Skeletal muscle satellite cell (primary cell): ENCODE measurements around the gene TAF5L.
"Not testable (repeated sequence)": the region's sequence is repeated elsewhere in the genome, so short reads cannot be mapped to it uniquely, and the experiment has no call there.

Experiments
- H3K27me3 ChIP-seq: 2 replicates; pipeline ENCODE4 v1.7.0; 2013; ENCODE audit warnings: low read length; ENCODE audit not compliant: control insufficient read depth, insufficient read depth
- H3K36me3 ChIP-seq: 2 replicates; pipeline ENCODE4 v1.7.0; 2013; ENCODE audit warnings: mild to moderate bottlenecking, control low read depth, low read length; ENCODE audit not compliant: insufficient read depth
- H3K4me1 ChIP-seq: 2 replicates; pipeline ENCODE4 v1.7.0; 2013; ENCODE audit warnings: low read length; ENCODE audit not compliant: control insufficient read depth, insufficient read depth
- H3K4me2 ChIP-seq: 2 replicates; pipeline ENCODE4 v1.7.0; 2013; ENCODE audit warnings: mild to moderate bottlenecking, low read length
- H3K4me3 ChIP-seq: 2 replicates; pipeline ENCODE4 v1.7.0; 2013; ENCODE audit warnings: low read length
- H3K9ac ChIP-seq: 2 replicates; pipeline ENCODE4 v1.7.0; 2013; ENCODE audit warnings: mild to moderate bottlenecking, low read depth, low read length, moderate library complexity
- H3K9me3 ChIP-seq: replicated peaks from 2 replicates; pipeline ENCODE4 v1.7.0; 2013; ENCODE audit warnings: mild to moderate bottlenecking, control low read depth, low read length

TAF5L gene

DNA sequence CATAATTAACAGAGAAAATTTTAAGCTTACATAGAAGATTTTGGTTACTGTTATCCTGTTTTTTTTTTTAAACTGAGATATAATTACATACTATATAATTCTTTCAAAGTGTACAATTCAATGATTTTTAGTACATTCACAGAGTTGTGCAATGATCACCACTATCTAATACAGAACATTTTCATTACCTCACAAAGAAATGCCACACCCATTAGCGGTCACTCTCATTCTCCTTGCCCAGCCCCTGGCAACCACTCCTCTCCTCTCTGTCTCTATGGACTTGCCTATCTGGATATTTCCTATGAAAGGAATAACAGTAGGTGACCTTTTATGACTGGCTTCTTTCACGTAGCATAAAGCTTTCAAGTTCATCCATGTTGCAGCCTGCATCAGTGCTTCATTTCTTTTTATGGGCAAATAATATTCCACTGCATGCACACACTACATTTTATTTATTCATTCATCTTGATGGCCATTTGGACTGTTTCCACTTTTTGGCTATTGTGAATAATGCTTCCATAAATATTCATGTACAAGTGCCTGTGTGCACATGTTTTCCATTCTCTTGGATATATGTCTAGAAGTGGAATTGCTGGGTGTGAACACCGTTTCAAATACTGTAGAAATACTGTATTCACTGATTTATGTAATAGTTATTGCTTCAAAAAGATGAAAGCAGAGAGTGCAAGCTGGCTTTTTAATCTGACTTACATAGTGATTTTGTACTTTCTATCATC lies 26.5 kb downstream of the TAF5L start:
- Histone ChIP-seq H3K4me3 (no peak overlapping the region), H3K36me3 (peaks cover 38% of the 10 kb centered on the region), H3K9ac (no peak overlapping the region), H3K9me3 (no peaks in the 10 kb centered on the region), H3K4me2 (no peak overlapping the region), H3K27me3 (no peaks in the 10 kb centered on the region), H3K4me1 (peaks cover 19% of the 10 kb centered on the region)

- peak overlapping the region; percentile 8 for H3K9ac ChIP-seq
- H3K4me1 ChIP-seq: peaks cover 19% of the 10 kb centered on the region
- peaks cover 39% of the 10 kb centered on the region for H3K36me3 ChIP-seq
- H3K4me3 ChIP-seq: no peak overlapping the region
- H3K9me3 ChIP-seq: no peaks in the 10 kb centered on the region
- no peaks in the 10 kb centered on the region for H3K27me3 ChIP-seq
- H3K4me2 ChIP-seq: peak overlapping the region; percentile 50
Measured at GRCh38 chr1:229597877-229598276, 28.0 kb downstream of the TAF5L start.

- Histone ChIP-seq H3K36me3 (peaks cover 32% of the 10 kb centered on the region), H3K4me2 (peak overlapping the region; percentile 50), H3K4me1 (peaks cover 19% of the 10 kb centered on the region), H3K9me3 (no peaks in the 10 kb centered on the region), H3K4me3 (no peak overlapping the region), H3K9ac (peak overlapping the region; percentile 8), H3K27me3 (no peaks in the 10 kb centered on the region)
Measured at GRCh38 chr1:229596925-229597699, 28.8 kb downstream of the TAF5L start.

- H3K27me3 ChIP-seq, H3K4me2 ChIP-seq, H3K9ac ChIP-seq, H3K9me3 ChIP-seq, H3K4me3 ChIP-seq: not testable (repeated sequence)
- H3K36me3 ChIP-seq: peaks cover 30% of the 10 kb centered on the region
- H3K4me1 ChIP-seq: peaks cover 19% of the 10 kb centered on the region
Measured at GRCh38 chr1:229595876-229596275, 30.0 kb downstream of the TAF5L start.

DNA sequence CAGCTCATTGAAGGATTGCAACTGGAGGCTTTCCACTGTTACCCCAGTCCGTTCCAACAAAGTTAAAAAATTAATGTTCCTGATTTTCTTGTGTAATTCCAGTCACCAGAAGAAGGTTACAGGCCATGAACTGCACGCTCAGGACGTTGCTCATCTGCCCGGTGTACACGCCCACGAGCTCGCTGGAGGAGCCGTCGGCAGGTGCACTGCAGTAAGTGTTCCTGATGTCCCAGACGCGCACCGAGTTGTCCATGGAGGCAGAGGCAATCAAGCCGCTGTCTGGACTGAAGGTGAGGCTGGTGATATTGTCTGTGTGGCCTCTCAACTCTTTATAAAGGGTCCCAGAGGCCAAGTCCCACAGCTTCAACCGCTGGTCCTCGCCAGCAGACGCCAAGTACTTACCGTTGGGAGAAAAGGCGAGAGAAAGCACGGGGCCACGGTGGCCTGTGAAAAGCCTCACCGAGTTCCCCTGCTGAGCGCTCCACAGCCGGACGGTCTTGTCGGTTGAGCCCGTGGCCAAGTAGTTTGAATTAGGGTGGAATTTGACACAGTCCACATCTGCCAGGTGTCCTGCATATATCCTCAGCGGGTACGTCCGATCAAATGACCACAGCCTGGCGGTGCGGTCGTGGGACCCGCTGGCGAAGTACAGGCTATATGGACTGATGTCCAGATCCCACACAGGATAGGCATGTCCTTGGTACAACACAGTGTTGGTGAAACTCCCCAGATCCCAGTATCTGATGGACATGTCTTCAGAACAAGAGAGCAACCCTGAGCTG lies 31.5 kb downstream of the TAF5L start:
- Histone ChIP-seq H3K4me1 (peaks cover 19% of the 10 kb centered on the region), H3K9me3 (no peaks in the 10 kb centered on the region), H3K9ac (no peak overlapping the region), H3K4me2 (no peak overlapping the region), H3K4me3 (no peak overlapping the region), H3K36me3 (peaks cover 21% of the 10 kb centered on the region), H3K27me3 (no peaks in the 10 kb centered on the region)

- no peaks in the 10 kb centered on the region for H3K9me3 ChIP-seq
- H3K9ac ChIP-seq: no peak overlapping the region
- H3K27me3 ChIP-seq: no peaks in the 10 kb centered on the region
- no peak overlapping the region for H3K4me2 ChIP-seq
- H3K4me3 ChIP-seq: no peak overlapping the region
- peaks cover 21% of the 10 kb centered on the region for H3K36me3 ChIP-seq
- peaks cover 19% of the 10 kb centered on the region for H3K4me1 ChIP-seq
Measured at GRCh38 chr1:229593800-229594199, 32.1 kb downstream of the TAF5L start.

DNA sequence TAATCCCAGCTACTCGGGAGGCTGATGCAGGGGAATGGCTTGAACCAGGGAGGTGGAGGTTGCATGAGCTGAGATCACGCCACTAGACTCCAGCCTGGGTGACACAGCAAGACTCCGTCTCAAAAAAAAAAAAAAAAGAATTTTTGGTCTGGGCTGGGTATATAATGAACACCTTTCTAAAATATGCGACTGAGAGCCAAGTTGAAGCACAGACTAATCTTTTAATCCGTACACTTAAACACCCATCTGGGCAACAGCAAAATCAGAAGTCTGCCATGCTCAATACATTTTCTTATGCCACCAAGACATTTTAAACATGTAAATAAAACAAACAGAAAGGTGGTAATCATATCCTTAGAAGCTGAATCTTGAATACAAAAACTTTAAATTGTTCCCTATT lies 35.8 kb downstream of the TAF5L start:
- Histone ChIP-seq H3K36me3 (peaks cover 16% of the 10 kb centered on the region), H3K9me3 (no peaks in the 10 kb centered on the region), H3K4me1 (no peaks in the 10 kb centered on the region), H3K4me3 (no peak overlapping the region), H3K9ac (no peak overlapping the region), H3K4me2 (no peak overlapping the region), H3K27me3 (no peaks in the 10 kb centered on the region)

GRCh38 chr1:229585338-229585737 lies 40.6 kb downstream of the TAF5L start:
- Histone ChIP-seq H3K27me3 (no peaks in the 10 kb centered on the region), H3K9ac (no peak overlapping the region), H3K36me3 (no peaks in the 10 kb centered on the region), H3K4me1 (no peaks in the 10 kb centered on the region), H3K9me3 (no peaks in the 10 kb centered on the region), H3K4me2 (no peak overlapping the region), H3K4me3 (no peak overlapping the region)

GRCh38 chr1:229582715-229583114 lies 43.2 kb downstream of the TAF5L start:
- Histone ChIP-seq H3K4me3 (no peak overlapping the region), H3K4me2 (no peak overlapping the region), H3K9ac (no peak overlapping the region), H3K36me3 (no peaks in the 10 kb centered on the region), H3K27me3 (no peaks in the 10 kb centered on the region), H3K4me1 (no peaks in the 10 kb centered on the region), H3K9me3 (no peaks in the 10 kb centered on the region)

- no peak overlapping the region for H3K4me3 ChIP-seq
- no peaks in the 10 kb centered on the region for H3K4me1 ChIP-seq
- H3K9ac ChIP-seq: no peak overlapping the region
- H3K4me2 ChIP-seq: no peak overlapping the region
- H3K36me3 ChIP-seq: no peaks in the 10 kb centered on the region
- no peaks in the 10 kb centered on the region for H3K27me3 ChIP-seq
- no peaks in the 10 kb centered on the region for H3K9me3 ChIP-seq
Measured at GRCh38 chr1:229582011-229582694, 43.8 kb downstream of the TAF5L start.

GRCh38 chr1:229581485-229581884 lies 44.4 kb downstream of the TAF5L start:
- H3K9ac ChIP-seq: no peak overlapping the region
- no peaks in the 10 kb centered on the region for H3K4me1 ChIP-seq
- no peak overlapping the region for H3K4me3 ChIP-seq

More at GRCh38 chr1:229581485-229581884, 44.4 kb downstream of the TAF5L start:
- Histone ChIP-seq H3K36me3 (no peaks in the 10 kb centered on the region), H3K27me3 (no peaks in the 10 kb centered on the region), H3K4me2 (no peak overlapping the region), H3K9me3 (no peaks in the 10 kb centered on the region)
